GM12878 (cell line): ENCODE results near the gene RPUSD3. TPM values are rescaled to one million over a fixed set of nuclear protein-coding genes. Genes with fewer than 3 reads are reported as not detected.

Experiments
- CHD2 ChIP-seq: IDR thresholded peaks from 2 replicates; pipeline ENCODE4 v1.6.1; 2011; ENCODE audit warnings: low read depth, low read length, improper control_type of control experiment, borderline replicate concordance
- EP300 ChIP-seq, 2 experiments: fragments of 150-350 bp in 1 of 2; IDR thresholded peaks; 2 replicates each; pipeline ENCODE4 v1.6.1; 2011 to 2012; ENCODE audit warnings: low read depth in 2 of 2, low read length in 2 of 2, borderline replicate concordance in 1 of 2, improper control_type of control experiment in 1 of 2, inconsistent platforms in 1 of 2; ENCODE audit not compliant: control insufficient read depth in 1 of 2
- JUND ChIP-seq: IDR thresholded peaks from 2 replicates; pipeline ENCODE4 v1.6.1; 2012; ENCODE audit warnings: low read depth, mild to moderate bottlenecking, low read length, improper control_type of control experiment, moderate library complexity
- NFIC ChIP-seq: IDR thresholded peaks from 2 replicates; pipeline ENCODE4 v1.6.1; 2012; ENCODE audit warnings: low read depth, mild to moderate bottlenecking, inconsistent platforms, low read length, moderate library complexity
- NR2F1 ChIP-seq: fragments of 450-650 bp; conservative IDR thresholded peaks from 2 replicates; pipeline ENCODE4 v1.6.1; 2017; ENCODE audit warnings: mild to moderate bottlenecking
- NRF1 ChIP-seq: conservative IDR thresholded peaks from 2 replicates; pipeline ENCODE4 v1.6.1; 2011; ENCODE audit warnings: mild to moderate bottlenecking, low read depth, low read length, improper control_type of control experiment
- RAD21 ChIP-seq: IDR thresholded peaks from 2 replicates; pipeline ENCODE4 v1.6.1; 2011; ENCODE audit warnings: mild to moderate bottlenecking, low read depth, low read length, moderate library complexity; ENCODE audit not compliant: insufficient read depth
- SREBF1 ChIP-seq: IDR thresholded peaks from 2 replicates; pipeline ENCODE4 v1.6.1; 2012; ENCODE audit warnings: mild to moderate bottlenecking, low read length
- SRF ChIP-seq, 2 experiments: IDR thresholded peaks; 2 replicates each; pipeline ENCODE4 v1.6.1; 2011; ENCODE audit warnings: low read depth in 2 of 2, low read length in 2 of 2, mild to moderate bottlenecking in 1 of 2, moderate library complexity in 1 of 2
- SUZ12 ChIP-seq: fragments of 200-600 bp; sonication (generic); IDR thresholded peaks from one replicate; pipeline ENCODE4 v1.6.1; 2018; ENCODE audit warnings: antibody characterized with exemption, mild to moderate bottlenecking; ENCODE audit not compliant: unreplicated experiment
- ZNF687 ChIP-seq: fragments of 450-650 bp; IDR thresholded peaks from 2 replicates; pipeline ENCODE4 v1.6.1; 2017; ENCODE audit warnings: mild to moderate bottlenecking, moderate library complexity
- polyA plus RNA-seq, 11 experiments: library from polyadenylated mRNA; depleted of rRNA in 4 of 11; unstranded in 6 of 11; stranded (reverse) in 5 of 11; fragments of >200 nt; fragmentation: Nextera tagmentation in 4 of 11; fragmentation: Illumina TruSeq in 1 of 11; extraction: Ambion mirVana in 4 of 11; extraction: Trizol in 1 of 11; gene quantifications; 1 replicate in 1 of 11; 2 replicates in 10 of 11; pipeline versions ENCODE4 v1.2.1 to v1.2.3, GENCODE V29; 2011 to 2016; ENCODE audit warnings: inconsistent platforms in 2 of 11, missing spikeins in 2 of 11, low read depth in 1 of 11
- total RNA-seq, 4 experiments: library from RNA; depleted of rRNA in 3 of 4; stranded (reverse); fragments of >200 nt in 3 of 4; fragmentation: Illumina TruSeq in 1 of 4; extraction: Trizol in 1 of 4; gene quantifications; 2 replicates each; pipeline versions ENCODE4 v1.2.1 to v1.2.3, GENCODE V29; 2013 to 2021
- TF ChIP-seq, protein P1 (sequence below): IDR thresholded peaks from 2 replicates; pipeline ENCODE4 v1.6.1; 2012; ENCODE audit warnings: low read length, inconsistent platforms
- TF ChIP-seq, protein P2 (sequence below): fragments of 450-650 bp; IDR thresholded peaks from 2 replicates; pipeline ENCODE4 v1.6.1; 2017; ENCODE audit warnings: borderline replicate concordance
- TF ChIP-seq, protein P3 (sequence below): IDR thresholded peaks from 2 replicates; pipeline ENCODE4 v1.6.1; 2012; ENCODE audit warnings: mild to moderate bottlenecking, low read depth, low read length

The RPUSD3 gene
- total and polyA plus RNA-seq, 10 of the 15 experiments (the other 5 are each of a cell fraction or from before 2014, with no cell fraction given), result 6.4 to 72.9 (median 41.8) TPM

DNA sequence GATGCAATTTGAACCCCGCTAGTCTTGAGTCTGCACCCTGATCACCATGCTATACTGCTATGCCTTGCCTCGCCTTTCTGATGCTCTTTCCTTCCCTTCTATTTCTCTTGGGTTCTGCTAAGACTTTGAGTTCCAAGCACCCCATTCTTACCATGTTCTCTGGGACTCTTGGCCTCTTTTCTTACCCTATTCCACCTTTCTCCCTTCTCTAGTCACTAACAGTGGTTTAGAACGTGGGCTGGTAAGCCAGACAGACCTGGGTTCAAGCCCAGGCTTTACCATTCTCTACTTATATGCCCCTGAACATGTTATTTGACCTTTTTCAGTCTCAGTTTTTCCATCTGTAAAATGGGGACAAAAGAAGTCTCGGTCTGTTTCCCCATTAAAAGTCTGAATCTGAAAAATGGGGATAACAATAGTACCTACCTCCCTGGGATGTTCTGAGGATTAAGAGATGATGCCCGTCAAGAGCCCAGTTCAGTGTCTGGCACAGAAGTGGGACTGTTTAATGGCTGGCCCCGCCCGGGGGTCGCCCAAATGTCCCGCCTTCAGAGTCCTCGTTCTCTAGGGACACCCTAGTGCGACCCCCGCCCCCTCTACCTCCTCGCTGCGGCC lies 51.9 kb downstream of the RPUSD3 start (continued):
- TF ChIP-seq, protein P1, sequence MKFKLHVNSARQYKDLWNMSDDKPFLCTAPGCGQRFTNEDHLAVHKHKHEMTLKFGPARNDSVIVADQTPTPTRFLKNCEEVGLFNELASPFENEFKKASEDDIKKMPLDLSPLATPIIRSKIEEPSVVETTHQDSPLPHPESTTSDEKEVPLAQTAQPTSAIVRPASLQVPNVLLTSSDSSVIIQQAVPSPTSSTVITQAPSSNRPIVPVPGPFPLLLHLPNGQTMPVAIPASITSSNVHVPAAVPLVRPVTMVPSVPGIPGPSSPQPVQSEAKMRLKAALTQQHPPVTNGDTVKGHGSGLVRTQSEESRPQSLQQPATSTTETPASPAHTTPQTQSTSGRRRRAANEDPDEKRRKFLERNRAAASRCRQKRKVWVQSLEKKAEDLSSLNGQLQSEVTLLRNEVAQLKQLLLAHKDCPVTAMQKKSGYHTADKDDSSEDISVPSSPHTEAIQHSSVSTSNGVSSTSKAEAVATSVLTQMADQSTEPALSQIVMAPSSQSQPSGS, result no peak
- TF ChIP-seq SRF (IDR thresholded peaks at IDR 0.05; ENCODE audit: low read depth in 2 of 2, low read length in 2 of 2) (no peak), JUND (no peak), NR2F1 (peak; percentile 38), RAD21 (no peak), SUZ12 (no peak), ZNF687 (no peak), SREBF1 (no peak), NRF1 (no peak), EP300 (IDR thresholded peaks at IDR 0.05; ENCODE audit: borderline replicate concordance in 1 of 2, control insufficient read depth in 1 of 2, low read depth in 2 of 2, low read length in 2 of 2) (0 out of 4 replicates have a peak, but pooled peaks of 1 of the 2 experiments have one; percentile 23), CHD2 (no peak), NFIC (peak; percentile 10; the same call in 1 of the 2 replicates)
- TF ChIP-seq, protein P2, sequence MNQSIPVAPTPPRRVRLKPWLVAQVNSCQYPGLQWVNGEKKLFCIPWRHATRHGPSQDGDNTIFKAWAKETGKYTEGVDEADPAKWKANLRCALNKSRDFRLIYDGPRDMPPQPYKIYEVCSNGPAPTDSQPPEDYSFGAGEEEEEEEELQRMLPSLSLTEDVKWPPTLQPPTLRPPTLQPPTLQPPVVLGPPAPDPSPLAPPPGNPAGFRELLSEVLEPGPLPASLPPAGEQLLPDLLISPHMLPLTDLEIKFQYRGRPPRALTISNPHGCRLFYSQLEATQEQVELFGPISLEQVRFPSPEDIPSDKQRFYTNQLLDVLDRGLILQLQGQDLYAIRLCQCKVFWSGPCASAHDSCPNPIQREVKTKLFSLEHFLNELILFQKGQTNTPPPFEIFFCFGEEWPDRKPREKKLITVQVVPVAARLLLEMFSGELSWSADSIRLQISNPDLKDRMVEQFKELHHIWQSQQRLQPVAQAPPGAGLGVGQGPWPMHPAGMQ, result no peak
- TF ChIP-seq, protein P3, sequence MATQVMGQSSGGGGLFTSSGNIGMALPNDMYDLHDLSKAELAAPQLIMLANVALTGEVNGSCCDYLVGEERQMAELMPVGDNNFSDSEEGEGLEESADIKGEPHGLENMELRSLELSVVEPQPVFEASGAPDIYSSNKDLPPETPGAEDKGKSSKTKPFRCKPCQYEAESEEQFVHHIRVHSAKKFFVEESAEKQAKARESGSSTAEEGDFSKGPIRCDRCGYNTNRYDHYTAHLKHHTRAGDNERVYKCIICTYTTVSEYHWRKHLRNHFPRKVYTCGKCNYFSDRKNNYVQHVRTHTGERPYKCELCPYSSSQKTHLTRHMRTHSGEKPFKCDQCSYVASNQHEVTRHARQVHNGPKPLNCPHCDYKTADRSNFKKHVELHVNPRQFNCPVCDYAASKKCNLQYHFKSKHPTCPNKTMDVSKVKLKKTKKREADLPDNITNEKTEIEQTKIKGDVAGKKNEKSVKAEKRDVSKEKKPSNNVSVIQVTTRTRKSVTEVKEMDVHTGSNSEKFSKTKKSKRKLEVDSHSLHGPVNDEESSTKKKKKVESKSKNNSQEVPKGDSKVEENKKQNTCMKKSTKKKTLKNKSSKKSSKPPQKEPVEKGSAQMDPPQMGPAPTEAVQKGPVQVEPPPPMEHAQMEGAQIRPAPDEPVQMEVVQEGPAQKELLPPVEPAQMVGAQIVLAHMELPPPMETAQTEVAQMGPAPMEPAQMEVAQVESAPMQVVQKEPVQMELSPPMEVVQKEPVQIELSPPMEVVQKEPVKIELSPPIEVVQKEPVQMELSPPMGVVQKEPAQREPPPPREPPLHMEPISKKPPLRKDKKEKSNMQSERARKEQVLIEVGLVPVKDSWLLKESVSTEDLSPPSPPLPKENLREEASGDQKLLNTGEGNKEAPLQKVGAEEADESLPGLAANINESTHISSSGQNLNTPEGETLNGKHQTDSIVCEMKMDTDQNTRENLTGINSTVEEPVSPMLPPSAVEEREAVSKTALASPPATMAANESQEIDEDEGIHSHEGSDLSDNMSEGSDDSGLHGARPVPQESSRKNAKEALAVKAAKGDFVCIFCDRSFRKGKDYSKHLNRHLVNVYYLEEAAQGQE, result no peak
